H1 (cell line): Measurements from ENCODE around the gene ARID1B. TPM values are rescaled to one million over a fixed set of nuclear protein-coding genes. Genes with fewer than 3 reads are reported as not detected.

Source experiments
- SUZ12 ChIP-seq: fragments of 200-600 bp; sonication (generic); IDR thresholded peaks from 2 replicates; pipeline ENCODE4 v1.6.1; 2012; ENCODE audit warnings: mild to moderate bottlenecking, inconsistent platforms, low read length, moderate library complexity, mixed read lengths
- polyA plus RNA-seq, 7 experiments: library from polyadenylated mRNA; depleted of rRNA in 3 of 7; stranded (reverse) in 5 of 7; unstranded in 2 of 7; fragments of >200 nt in 5 of 7; fragments of 200-250 nt in 2 of 7; gene quantifications; 1 replicate in 5 of 7; 2 replicates in 1 of 7; 4 replicates in 1 of 7; pipeline versions ENCODE4 v1.2.1 to v1.2.3, GENCODE V29; 2011 to 2013; ENCODE audit warnings: missing spikeins in 2 of 7, mixed read lengths in 2 of 7
- total RNA-seq: library from RNA; stranded (reverse); fragmentation: NEBNext Ultra II Directional; extraction: Animal tissue kit (Norgen Biotek cat#: 25700); gene quantifications from 2 replicates; pipeline ENCODE4 v1.2.1, GENCODE V29; 2021

The ARID1B gene
- total and polyA plus RNA-seq, 2 of the 8 experiments (the other 6 are each of a cell fraction or from before 2014, with no cell fraction given) = 24.3 to 70.3 TPM

GRCh38 chr6:156940221-156940620, 163.0 kb downstream of the ARID1B start (continued):
- TF ChIP-seq SUZ12 = no peak
- TF ChIP-seq, all 59 proteins: peak for 0
